Stimulated activated CD8-positive, alpha-beta memory T cell treated with anti-CD3 and anti-CD28 coated beads, Interleukin-12 subunit alpha, Interleukin-12 subunit beta, amount 100 ng/mL, for 4 hours (primary cell): ENCODE measurements around the gene FIGLA.

Source experiments
- DNase-seq: peaks from one replicate; pipeline ENCODE4 v3.0.0-alpha.2; 2020; ENCODE audit warnings: low read depth

FIGLA gene

DNA sequence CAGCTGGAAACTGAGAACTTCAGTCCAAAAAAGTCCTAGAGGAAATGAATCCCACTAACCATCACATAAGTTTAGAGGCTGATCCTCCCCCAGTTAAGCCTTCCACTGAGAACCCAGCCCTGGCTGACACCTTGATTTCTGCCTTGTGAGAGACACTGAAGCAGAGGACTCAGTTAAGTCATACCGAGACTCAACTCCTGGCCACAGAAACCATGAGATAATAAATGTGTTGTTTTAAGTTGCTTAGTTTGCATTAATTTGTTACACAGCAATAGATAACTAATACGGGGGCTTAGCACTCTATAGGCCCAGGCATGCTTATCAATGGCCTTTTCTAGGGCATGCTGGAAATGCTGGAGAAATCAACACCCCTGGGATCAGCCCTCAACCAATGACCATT is 19.0 kb downstream of the FIGLA start:
- DNase-seq: no peak

GRCh38 chr2:70769450-70769849 is 21.0 kb downstream of the FIGLA start:
- no peak for DNase-seq

GRCh38 chr2:70768590-70769085 is 21.8 kb downstream of the FIGLA start:
- DNase-seq: no peak

DNA sequence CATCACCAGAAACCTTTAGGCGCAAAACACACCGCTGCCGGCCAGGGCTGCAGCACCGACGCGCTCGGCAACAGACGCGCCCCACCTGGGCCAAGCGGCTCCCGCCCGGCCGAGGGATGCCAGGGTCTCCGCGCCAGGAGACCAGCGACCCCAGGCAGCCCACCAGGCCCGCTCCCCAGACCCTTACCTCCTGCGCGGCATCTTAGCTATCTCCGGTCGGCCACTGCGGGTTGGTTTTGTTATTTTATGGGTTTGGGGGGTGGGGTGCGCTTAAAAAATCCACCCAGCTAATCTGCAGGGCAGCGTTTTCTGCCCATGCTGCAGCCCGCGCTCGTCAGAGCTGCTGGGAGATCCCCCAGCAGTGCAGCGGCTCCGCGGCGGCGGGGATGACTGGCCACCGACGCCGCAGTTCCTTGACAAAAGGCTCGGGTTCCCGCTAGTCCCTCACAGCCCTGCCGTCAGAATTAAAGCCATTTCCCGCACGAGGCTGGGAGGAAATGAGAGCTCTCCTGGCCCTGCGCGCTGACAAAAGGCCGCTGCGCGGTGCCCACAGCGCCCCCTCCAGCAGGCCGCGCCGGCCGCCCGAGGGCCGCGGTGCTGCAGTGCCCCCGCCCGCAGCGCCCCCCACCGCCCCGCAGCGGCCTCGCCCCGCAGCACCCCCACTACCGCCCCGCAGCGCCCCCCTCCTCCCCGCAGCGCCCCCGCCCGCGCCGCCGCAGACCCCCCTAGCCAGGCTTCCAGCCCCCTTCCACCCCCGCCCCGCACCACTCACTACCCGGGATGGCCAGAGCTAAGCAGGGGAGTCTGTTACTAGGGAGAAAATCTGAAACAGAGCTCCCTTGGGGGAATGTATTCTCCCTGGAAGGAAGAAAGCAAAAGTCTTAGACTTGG is 22.5 kb downstream of the FIGLA start, which contains the start of gene ADD2:
Gene ADD2, minus strand, starts transcription at position 502 of the 891 bp plus-strand sequence. CDS start 61,792 bp downstream, outside the sequence.
- DNase-seq: peak; percentile 17

GRCh38 chr2:70767079-70767698 is 23.3 kb downstream of the FIGLA start:
- peak; percentile 0 for DNase-seq

- no peak for DNase-seq
These were observed 23.9 kb downstream of the FIGLA start for GRCh38 chr2:70766357-70767078.

DNA sequence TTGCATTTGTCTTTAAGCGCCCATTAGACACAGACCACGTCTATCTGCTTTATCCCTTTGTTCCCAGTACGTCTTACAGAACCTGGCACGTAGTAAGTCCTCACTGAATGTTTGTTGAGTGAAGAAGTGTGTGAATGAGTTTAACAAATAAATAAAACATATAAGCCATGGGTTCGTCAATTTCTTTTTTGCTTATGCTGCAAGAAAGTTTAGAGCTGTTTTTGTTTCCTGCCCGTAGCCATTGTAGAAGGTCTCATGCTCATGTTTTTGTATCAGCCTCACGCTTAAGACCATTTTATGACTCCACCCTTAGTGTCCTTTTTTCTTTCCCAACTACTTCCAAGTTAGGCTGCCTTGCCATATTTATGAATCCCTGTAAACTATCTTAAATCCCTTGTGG is 24.9 kb downstream of the FIGLA start:
- no peak for DNase-seq

DNA sequence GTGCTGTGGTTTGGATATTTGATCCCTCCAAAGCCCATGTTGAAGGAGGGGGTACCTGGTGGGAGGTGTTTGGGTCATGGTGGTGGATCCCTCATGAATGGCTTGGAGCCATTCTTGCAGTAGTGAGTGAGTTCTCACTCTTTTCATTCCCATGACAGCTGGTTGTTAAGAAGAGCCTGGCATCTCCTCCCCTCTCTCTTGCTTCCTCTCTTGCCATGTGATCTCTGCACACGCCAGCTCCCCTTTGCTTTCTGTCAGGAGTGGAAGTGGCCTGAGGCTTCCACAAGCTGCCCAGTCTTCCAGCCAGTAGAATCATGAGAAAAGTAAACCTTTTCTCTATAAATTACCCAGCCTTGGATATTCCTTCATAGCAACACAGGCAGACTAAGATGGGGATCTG is 31.0 kb downstream of the FIGLA start:
- no peak for DNase-seq

GRCh38 chr2:70757966-70758365 is 32.5 kb downstream of the FIGLA start:
- DNase-seq: no peak

DNA sequence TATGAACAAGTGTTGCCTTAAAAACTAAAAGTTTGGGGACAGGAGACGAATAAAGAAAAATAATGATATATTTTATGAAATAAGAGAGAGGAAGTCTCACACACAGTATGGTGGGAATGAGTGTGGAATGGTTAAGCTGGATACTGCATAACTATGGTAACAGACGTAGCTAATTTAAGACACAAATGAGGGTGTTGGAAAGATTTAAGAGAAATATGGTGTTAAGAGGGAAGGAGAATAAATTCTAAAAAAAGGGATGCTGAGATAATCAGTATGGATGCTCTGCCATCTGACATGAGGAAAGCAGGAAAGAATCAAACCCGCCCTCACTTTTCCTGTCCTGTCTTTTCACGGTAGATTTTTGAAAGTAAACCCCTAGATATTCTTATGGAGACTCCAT is 33.1 kb downstream of the FIGLA start:
- no peak for DNase-seq

DNA sequence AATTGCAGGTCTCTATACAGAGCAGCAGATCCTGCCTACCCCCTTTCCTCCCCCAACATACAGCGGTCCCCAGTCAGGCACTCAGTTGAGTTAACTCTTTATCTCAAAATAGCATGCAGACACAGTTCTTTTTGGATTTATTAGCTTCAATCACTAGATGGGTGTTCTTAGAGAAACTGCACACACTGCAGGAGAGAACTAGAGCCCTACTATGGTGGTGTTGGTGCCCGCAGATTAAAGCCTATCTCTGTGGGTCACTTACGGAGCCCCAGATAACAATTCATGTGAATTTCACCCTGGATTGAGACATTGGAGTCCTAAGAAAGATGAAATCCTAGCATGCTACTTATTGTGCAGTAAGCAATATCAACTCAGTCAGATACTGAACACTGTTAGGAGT is 34.3 kb downstream of the FIGLA start:
- DNase-seq: no peak

DNA sequence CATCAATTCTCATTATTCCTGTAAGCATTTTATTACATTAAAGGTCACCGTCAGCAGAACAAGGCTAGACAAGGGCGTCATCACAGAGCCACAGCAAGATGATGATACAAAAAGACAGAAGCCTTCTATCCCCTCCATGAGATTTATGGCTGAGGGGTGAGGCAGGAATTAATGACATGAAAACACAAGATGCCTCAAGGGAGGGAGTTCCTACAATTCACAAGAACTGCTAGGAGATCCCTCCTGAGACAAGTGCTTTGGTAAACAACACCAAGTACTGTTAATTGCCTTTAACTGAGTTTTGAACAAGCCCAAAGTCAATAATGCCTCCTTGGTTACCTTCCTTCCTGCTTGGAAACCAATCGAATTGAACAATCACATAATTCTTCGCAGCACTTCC is 36.5 kb downstream of the FIGLA start:
- DNase-seq: no peak

- no peak for DNase-seq
These were observed 37.4 kb downstream of the FIGLA start for GRCh38 chr2:70753031-70753430.

DNA sequence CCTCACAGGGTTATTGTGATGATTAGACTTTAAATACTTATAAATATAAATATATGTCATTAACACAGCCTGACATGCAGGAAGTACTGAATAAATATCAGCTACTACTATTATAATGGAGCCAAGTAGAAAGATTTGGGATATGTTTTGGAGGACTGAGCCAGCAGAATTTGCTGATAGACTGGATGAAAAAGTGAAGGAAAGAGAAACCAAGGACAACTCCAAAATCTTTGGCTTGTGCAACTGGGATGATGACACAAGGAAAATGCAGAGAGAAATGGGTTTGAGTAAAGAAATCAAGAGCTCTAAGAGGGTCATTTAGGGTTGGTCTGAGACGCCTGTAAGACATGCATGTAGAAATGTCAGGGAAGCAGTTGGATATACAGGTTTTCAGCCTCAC is 38.0 kb downstream of the FIGLA start:
- DNase-seq: no peak

- DNase-seq: no peak
These were observed 38.6 kb downstream of the FIGLA start for GRCh38 chr2:70751881-70752280.

GRCh38 chr2:70750320-70750719 is 40.1 kb downstream of the FIGLA start:
- DNase-seq: no peak

DNA sequence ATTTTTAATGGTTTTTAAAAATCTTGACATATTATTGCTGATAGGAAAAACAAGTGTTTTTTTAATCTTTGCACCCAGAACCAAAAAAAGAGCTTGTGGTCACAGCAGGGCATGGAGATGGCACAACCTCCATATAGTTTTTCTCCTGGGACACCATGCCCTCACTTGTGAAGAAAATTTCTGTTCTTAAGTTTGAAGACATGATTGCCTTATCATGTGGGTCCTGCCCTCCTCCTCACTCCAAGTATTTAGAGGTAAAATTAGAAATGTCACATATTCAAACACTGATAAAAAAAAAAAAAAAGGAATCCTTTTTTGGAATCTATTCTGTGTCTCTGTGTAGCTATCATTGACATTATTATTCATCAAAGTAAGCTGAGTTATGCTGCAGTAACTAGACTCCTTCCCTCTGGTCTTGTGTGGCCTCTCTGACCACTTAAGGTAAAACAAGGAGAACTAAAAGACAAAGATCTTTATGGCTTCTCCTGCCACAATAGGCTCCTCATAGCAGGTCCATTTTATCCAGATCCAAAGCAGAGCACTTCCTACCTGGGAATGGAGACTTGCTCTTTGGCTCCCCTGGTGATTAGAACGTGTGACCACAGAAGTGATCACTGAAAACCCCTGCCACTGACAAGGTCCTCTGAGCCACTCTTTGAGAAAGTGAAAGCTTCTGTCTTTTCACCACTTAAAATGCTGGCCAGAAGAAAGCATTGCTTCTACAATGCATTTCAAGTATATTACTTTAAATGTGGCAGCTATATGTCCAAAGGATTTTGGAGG is 42.2 kb downstream of the FIGLA start:
- no peak for DNase-seq

DNA sequence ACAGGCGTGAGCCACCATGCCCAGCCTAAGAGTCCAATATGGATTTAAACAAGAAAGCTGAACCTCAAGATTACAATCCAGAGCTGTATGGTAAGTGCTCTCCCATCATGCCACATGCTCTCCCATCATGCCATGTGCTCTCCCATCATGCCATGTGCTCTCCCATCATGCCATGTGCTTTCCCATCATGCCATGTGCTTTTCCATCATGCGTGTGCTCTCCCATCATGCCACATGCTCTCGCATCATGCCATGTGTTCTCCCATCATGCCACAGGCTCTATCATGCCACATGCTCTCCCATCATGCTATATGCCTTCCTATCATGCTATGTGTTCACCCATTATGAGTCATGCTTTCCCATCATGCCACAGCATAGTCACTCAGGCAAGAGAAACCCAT is 43.2 kb downstream of the FIGLA start:
- DNase-seq: no peak

- no peak for DNase-seq
These were observed 44.1 kb downstream of the FIGLA start for GRCh38 chr2:70746094-70746974.

DNA sequence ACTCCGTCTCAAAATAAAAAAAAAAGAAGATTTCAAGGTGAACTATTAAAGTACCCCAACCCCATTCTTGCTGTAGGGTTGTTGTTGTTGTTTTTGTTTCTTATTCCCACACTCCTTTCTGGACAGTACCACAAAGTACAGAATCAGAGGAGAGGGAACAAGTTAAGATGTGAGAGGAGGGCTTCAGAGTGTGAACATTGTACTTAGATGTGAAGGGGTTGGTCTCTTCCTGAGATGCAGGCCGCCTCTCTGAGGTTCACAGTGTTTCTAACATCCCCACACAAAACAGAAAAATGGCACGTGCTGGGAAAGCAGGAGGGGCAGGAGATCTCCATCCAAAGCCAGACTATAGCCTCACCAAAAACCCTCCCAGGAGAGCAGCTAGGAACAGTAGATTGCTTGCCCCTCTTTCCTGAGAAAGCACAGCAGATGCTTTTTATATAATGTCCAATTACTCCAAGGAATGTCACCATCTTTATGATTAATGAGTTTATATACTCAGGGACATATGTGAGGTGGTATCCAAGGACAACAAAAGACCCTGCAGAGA is 45.1 kb downstream of the FIGLA start:
- no peak for DNase-seq

- DNase-seq: no peak
These were observed 46.0 kb downstream of the FIGLA start for GRCh38 chr2:70744397-70744796.
